Naive thymus-derived CD8-positive, alpha-beta T cell (primary cell): ENCODE measurements around the gene SYCP3. TPM values are rescaled to one million over a fixed set of nuclear protein-coding genes. Genes with fewer than 3 reads are reported as not detected.

Source experiments
- ATAC-seq, 2 donors: fragments of 150-1000 bp; cut with Tn5 transposase in 1 of 2; sonication (Bioruptor Pico), chemical (Tn5 transposase) in 1 of 2; 1 replicate in 1 of 2; 2 replicates in 1 of 2; pipeline ENCODE4 v1.10.0; 2021; ENCODE audit warnings: mild to moderate bottlenecking in 2 of 2, moderate library complexity in 2 of 2
- POLR2A ChIA-PET: fragments of 350-600 bp; sonication (Branson Sonifier 250); formaldehyde crosslinking; loops from one replicate; lab custom pipeline; 2021; ENCODE audit warnings: antibody characterized with exemption; lab: Charles Lee
- DNase-seq, 10 donors: peaks; one replicate each; pipeline versions ENCODE4 v3.0.0 to v3.0.0-alpha.2; 2020 to 2022
- H3K27ac Mint-ChIP-seq, 10 donors: one replicate each; pipeline ENCODE4 v1.8.0; 2020 to 2022; ENCODE audit warnings: mild to moderate bottlenecking in 10 of 10, mixed read lengths in 10 of 10, moderate library complexity in 4 of 10, inconsistent platforms in 1 of 10
- H3K27me3 Mint-ChIP-seq, 5 donors: one replicate each; pipeline ENCODE4 v1.8.0; 2021 to 2022; ENCODE audit warnings: mixed read lengths in 5 of 5
- H3K36me3 Mint-ChIP-seq, 3 donors: one replicate each; pipeline ENCODE4 v1.8.0; 2020 to 2022; ENCODE audit warnings: mixed read lengths in 3 of 3, mild to moderate bottlenecking in 2 of 3, inconsistent platforms in 1 of 3
- H3K4me1 Mint-ChIP-seq, 4 donors: one replicate each; pipeline ENCODE4 v1.8.0; 2021 to 2022; ENCODE audit warnings: mixed read lengths in 4 of 4
- H3K4me3 Mint-ChIP-seq, 10 donors: one replicate each; pipeline ENCODE4 v1.8.0; 2020 to 2022; ENCODE audit warnings: mild to moderate bottlenecking in 10 of 10, mixed read lengths in 10 of 10, moderate library complexity in 6 of 10, inconsistent platforms in 1 of 10
- H3K9me3 Mint-ChIP-seq, 9 donors: one replicate each; pipeline ENCODE4 v1.8.0; 2020 to 2022; ENCODE audit warnings: mixed read lengths in 9 of 9, mild to moderate bottlenecking in 3 of 9, inconsistent platforms in 1 of 9, moderate library complexity in 1 of 9
- polyA plus RNA-seq, 3 donors: library from polyadenylated mRNA; unstranded; fragments of 300-500 nt; fragmentation: Illumina TruSeq; gene quantifications; one replicate each; pipeline ENCODE4 v1.2.3, GENCODE V29; 2021
- total RNA-seq, 8 experiments: library from RNA in 2 of 8; stranded (reverse) in 2 of 8; gene quantifications; one replicate each; pipeline ENCODE4 v1.2.3 and lab custom pipeline; 2021 to 2026

The SYCP3 gene
- total and polyA plus RNA-seq, 5 experiments from 2014 or later = 0.07 to 1.6 (median 0.52) TPM; not detected in 1

- Mint-ChIP-seq H3K4me1 (peaks cover 13 to 60% (median 51%) of the 10 kb centered on the region in 4 donors), H3K4me3 (peak overlapping the region in 1 of 10 donors; percentile 40), H3K36me3 (no peaks in the 10 kb centered on the region), H3K27ac (peak overlapping the region in 5 of 10 donors; percentile 5 to 60 (median 29)), H3K27me3 (no peaks in the 10 kb centered on the region), H3K9me3 (no peaks in the 10 kb centered on the region)
- DNase-seq (no peak), ATAC-seq (no peak)
- POLR2A ChIA-PET = interaction anchor here (0.5 kb wide), 1 partner anchor 10 kb away, joined by 3 read pairs; no protein-coding TSS in a partner anchor
Observed at GRCh38 chr12:101700299-101700820, 38.9 kb downstream of the SYCP3 start.

GRCh38 chr12:101698800-101699347 is 40.4 kb downstream of the SYCP3 start:
- H3K4me1 Mint-ChIP-seq = peaks cover 13 to 60% (median 52%) of the 10 kb centered on the region in 4 donors
- H3K36me3 Mint-ChIP-seq = peaks cover 0 to 2% (median 0%) of the 10 kb centered on the region in 3 donors

DNA sequence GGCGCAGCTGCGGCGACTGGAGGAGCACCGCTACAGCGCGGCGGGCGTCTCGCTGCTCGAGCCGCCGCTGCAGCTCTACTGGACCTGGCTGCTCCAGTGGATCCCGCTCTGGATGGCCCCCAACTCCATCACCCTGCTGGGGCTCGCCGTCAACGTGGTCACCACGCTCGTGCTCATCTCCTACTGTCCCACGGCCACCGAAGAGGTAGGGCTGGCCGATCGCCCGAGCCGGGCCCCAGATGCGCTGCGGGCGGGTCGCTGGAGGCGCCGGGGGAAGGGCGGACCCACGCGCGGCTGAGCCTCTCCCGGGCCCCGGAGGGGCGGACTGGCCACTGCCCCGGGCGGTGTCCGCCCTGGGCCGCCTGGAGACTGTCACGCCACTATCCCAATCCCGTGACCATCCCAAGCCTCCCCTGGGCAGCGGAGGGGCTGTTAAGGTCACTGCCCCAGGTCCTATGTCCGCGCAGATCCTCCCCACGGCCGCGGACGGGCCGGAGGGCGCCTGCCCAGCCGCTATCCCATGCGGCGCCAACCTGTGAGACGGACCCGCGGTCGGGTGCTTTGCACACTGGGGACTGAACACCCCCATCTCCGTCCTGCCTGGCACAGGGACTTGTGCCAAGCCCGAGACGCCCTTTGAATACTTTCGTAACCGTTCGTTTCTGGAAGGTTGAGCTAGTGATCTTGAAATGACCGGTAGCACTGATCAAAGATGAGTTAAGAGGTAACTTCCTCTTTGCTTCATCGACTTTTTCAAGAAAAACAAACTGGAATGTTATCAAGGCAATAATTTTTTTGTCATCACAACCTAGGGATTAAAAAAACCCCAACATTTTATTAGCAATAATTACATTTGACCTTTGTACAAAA is 41.1 kb downstream of the SYCP3 start:
- POLR2A ChIA-PET = interaction anchor here (0.8 kb wide), 1 partner anchor 26 kb away, joined by 3 read pairs; no protein-coding TSS in a partner anchor
- no peaks in the 10 kb centered on the region for H3K27me3 Mint-ChIP-seq
- DNase-seq (peak in 5 of 10 donors; percentile 1 to 63 (median 22)), ATAC-seq (peak; percentile 27 to 29)
- H3K27ac Mint-ChIP-seq = peak overlapping the region; percentile 66 to 92 (median 87)
- H3K9me3 Mint-ChIP-seq = no peaks in the 10 kb centered on the region
- peak overlapping the region; percentile 81 to 94 (median 90) for H3K4me3 Mint-ChIP-seq
- H3K4me1 Mint-ChIP-seq = peaks cover 13 to 56% (median 52%) of the 10 kb centered on the region in 4 donors
- H3K36me3 Mint-ChIP-seq = peaks cover 0 to 2% (median 0%) of the 10 kb centered on the region in 3 donors

More at GRCh38 chr12:101698800-101699347, 40.4 kb downstream of the SYCP3 start:
- no peaks in the 10 kb centered on the region for H3K27me3 Mint-ChIP-seq
- no peaks in the 10 kb centered on the region for H3K9me3 Mint-ChIP-seq
- peak overlapping the region in 9 of 10 donors; percentile 66 to 92 (median 88) for H3K27ac Mint-ChIP-seq
- peak overlapping the region; percentile 81 to 94 (median 90) for H3K4me3 Mint-ChIP-seq
- ATAC-seq (no peak), DNase-seq (no peak)
- POLR2A ChIA-PET = interaction anchor here (0.8 kb wide), 1 partner anchor 27 kb away, joined by 3 read pairs; no protein-coding TSS in a partner anchor

GRCh38 chr12:101697197-101697929 is 41.9 kb downstream of the SYCP3 start, which contains the start of gene CHPT1:
TSS of gene CHPT1 (plus strand) at chr12:101697640. CDS start at chr12:101697862, 222 bp downstream.
- peak; percentile 85 to 87 for ATAC-seq
- Mint-ChIP-seq H3K36me3 (peaks cover 0 to 2% (median 0%) of the 10 kb centered on the region in 3 donors), H3K9me3 (no peaks in the 10 kb centered on the region), H3K27me3 (no peaks in the 10 kb centered on the region), H3K27ac (peak within 1 kb of the TSS; percentile 70 to 95 (median 90)), H3K4me3 (peak within 1 kb of the TSS; percentile 89 to 95 (median 92)), H3K4me1 (peaks cover 13 to 50% (median 45%) of the 10 kb centered on the region in 4 donors)
- peak; percentile 30 to 76 (median 58) for DNase-seq
- POLR2A ChIA-PET = interaction anchor here (0.6 kb wide), 1 partner anchor 141 kb away, joined by 3 read pairs; no protein-coding TSS in a partner anchor

- no peaks in the 10 kb centered on the region for H3K27me3 Mint-ChIP-seq
- no peaks in the 10 kb centered on the region for H3K9me3 Mint-ChIP-seq
- H3K36me3 Mint-ChIP-seq = peaks cover 0 to 2% (median 0%) of the 10 kb centered on the region in 3 donors
- DNase-seq = peak in 1 of 10 donors; percentile 10
- H3K4me1 Mint-ChIP-seq = peaks cover 15 to 47% (median 39%) of the 10 kb centered on the region in 4 donors
- POLR2A ChIA-PET = interaction anchor here (0.6 kb wide), 1 partner anchor 142 kb away, joined by 3 read pairs; no protein-coding TSS in a partner anchor
- peak overlapping the region; percentile 87 to 95 (median 92) for H3K4me3 Mint-ChIP-seq
- peak overlapping the region; percentile 70 to 95 (median 87) for H3K27ac Mint-ChIP-seq
- no peak for ATAC-seq
Observed at GRCh38 chr12:101696251-101697196, 42.7 kb downstream of the SYCP3 start.

GRCh38 chr12:101695706-101696105 is 43.6 kb downstream of the SYCP3 start:
- no peaks in the 10 kb centered on the region for H3K27me3 Mint-ChIP-seq
- H3K9me3 Mint-ChIP-seq = no peaks in the 10 kb centered on the region
- H3K36me3 Mint-ChIP-seq = peaks cover 0 to 2% (median 0%) of the 10 kb centered on the region in 3 donors
- peak overlapping the region in 3 of 10 donors; percentile 8 to 49 (median 15) for H3K27ac Mint-ChIP-seq
- H3K4me1 Mint-ChIP-seq = peaks cover 13 to 42% (median 32%) of the 10 kb centered on the region in 4 donors
- no peak for DNase-seq
- POLR2A ChIA-PET = no interaction called here
- ATAC-seq = no peak
- H3K4me3 Mint-ChIP-seq = peak overlapping the region in 4 of 10 donors; percentile 6 to 90 (median 28)

DNA sequence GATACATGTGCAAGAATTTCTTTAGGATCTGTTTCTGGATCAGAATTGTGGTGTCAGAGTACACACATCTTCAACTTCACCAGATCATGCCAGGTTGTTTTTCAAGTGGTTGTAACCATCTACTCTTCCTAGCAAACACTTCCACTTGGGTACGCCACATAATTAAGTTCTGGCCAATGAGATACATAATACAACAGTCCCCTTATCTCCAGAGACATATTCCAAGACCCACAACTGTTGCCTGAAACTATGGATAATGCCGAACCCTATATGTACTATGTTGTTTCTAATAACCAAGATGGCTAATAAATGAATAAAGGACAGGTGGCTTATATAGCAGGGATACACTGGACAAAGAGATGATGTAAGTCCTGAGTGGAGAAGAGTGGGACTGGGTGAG is 44.3 kb downstream of the SYCP3 start:
- H3K27ac Mint-ChIP-seq = no peak overlapping the region
- H3K4me1 Mint-ChIP-seq = peaks cover 13 to 35% (median 26%) of the 10 kb centered on the region in 4 donors
- ATAC-seq (no peak), DNase-seq (no peak)
- POLR2A ChIA-PET = no interaction called here
- H3K9me3 Mint-ChIP-seq = no peaks in the 10 kb centered on the region
- H3K27me3 Mint-ChIP-seq = peaks cover 0 to 1% (median 0%) of the 10 kb centered on the region in 5 donors
- H3K4me3 Mint-ChIP-seq = no peak overlapping the region
- peaks cover 0 to 2% (median 0%) of the 10 kb centered on the region in 3 donors for H3K36me3 Mint-ChIP-seq

GRCh38 chr12:101694297-101694848 is 44.9 kb downstream of the SYCP3 start:
- Mint-ChIP-seq H3K4me1 (peaks cover 11 to 28% (median 21%) of the 10 kb centered on the region in 4 donors), H3K36me3 (peaks cover 0 to 2% (median 0%) of the 10 kb centered on the region in 3 donors), H3K27me3 (peaks cover 0 to 1% (median 0%) of the 10 kb centered on the region in 5 donors), H3K9me3 (no peaks in the 10 kb centered on the region), H3K4me3 (no peak overlapping the region), H3K27ac (no peak overlapping the region)
- POLR2A ChIA-PET = no interaction called here
- DNase-seq (no peak), ATAC-seq (no peak)

DNA sequence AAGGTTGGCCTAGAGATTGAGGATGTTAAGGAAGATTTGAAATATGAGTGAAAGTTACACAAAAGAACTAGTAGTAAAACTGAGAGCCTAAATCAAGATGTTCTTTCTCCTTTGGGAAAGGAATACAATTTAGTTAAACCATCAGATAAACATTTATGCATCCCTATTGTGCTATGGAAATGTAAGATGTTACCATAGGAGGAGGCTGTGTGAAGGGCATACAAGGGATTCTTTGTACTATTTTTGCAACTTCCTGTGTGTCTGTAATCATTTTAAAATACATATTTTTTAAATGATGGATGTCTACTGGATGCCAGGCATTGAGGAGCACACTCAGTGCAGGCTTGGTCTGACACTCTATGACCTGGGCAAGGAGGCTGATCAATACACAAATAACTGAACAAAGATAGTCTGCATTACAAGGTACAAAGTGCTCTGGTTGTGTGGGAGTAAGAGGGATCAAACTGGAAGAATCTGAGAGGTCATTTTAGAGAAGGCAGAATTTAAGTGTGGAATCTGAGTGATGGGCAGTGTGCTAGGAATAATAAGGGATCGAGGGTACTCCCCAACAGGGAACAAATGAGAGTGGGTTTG is 47.7 kb downstream of the SYCP3 start:
- H3K9me3 Mint-ChIP-seq = no peaks in the 10 kb centered on the region
- H3K4me1 Mint-ChIP-seq = peaks cover 2 to 14% (median 6%) of the 10 kb centered on the region in 4 donors
- H3K4me3 Mint-ChIP-seq = no peak overlapping the region
- POLR2A ChIA-PET = no interaction called here
- H3K27ac Mint-ChIP-seq = peak overlapping the region in 2 of 10 donors; percentile 12 to 13
- ATAC-seq (no peak), DNase-seq (no peak)
- H3K36me3 Mint-ChIP-seq = peaks cover 0 to 2% (median 0%) of the 10 kb centered on the region in 3 donors
- H3K27me3 Mint-ChIP-seq = peaks cover 0 to 2% (median 1%) of the 10 kb centered on the region in 5 donors

GRCh38 chr12:101690544-101691098 is 48.6 kb downstream of the SYCP3 start:
- no peak overlapping the region for H3K4me3 Mint-ChIP-seq
- H3K9me3 Mint-ChIP-seq = no peaks in the 10 kb centered on the region
- H3K4me1 Mint-ChIP-seq = peaks cover 0 to 4% (median 1%) of the 10 kb centered on the region in 4 donors
- POLR2A ChIA-PET = no interaction called here
- H3K27me3 Mint-ChIP-seq = peaks cover 0 to 4% (median 1%) of the 10 kb centered on the region in 5 donors
- ATAC-seq = no peak
- DNase-seq = no peak
- H3K36me3 Mint-ChIP-seq = peaks cover 0 to 2% (median 0%) of the 10 kb centered on the region in 3 donors
- no peak overlapping the region for H3K27ac Mint-ChIP-seq
